Liver (tissue), 3 donors: ENCODE measurements around the gene PTPN14.

Experiments used
- CTCF ChIP-seq: fragments of 150-350 bp; IDR thresholded peaks from 2 replicates; pipeline ENCODE4 v1.5.1; 2017; ENCODE audit warnings: improper control_type of control experiment, low read depth, low read length; ENCODE audit not compliant: missing input control
- GABPA ChIP-seq, 2 donors: IDR thresholded peaks in 1 of 2; conservative IDR thresholded peaks in 1 of 2; 2 replicates each; pipeline ENCODE4 v1.6.1; 2016; ENCODE audit warnings: antibody characterized with exemption in 2 of 2, mild to moderate bottlenecking in 1 of 2, moderate library complexity in 1 of 2
- MAX ChIP-seq: IDR thresholded peaks from 2 replicates; pipeline ENCODE4 v1.6.1; 2016; ENCODE audit warnings: antibody characterized with exemption
- RAD21 ChIP-seq, 2 donors: IDR thresholded peaks; 2 replicates each; pipeline ENCODE4 v1.6.1; 2016; ENCODE audit warnings: antibody characterized with exemption in 2 of 2, mild to moderate bottlenecking in 2 of 2
- REST ChIP-seq: IDR thresholded peaks from 2 replicates; pipeline ENCODE4 v1.6.1; 2016; ENCODE audit warnings: antibody characterized with exemption, mild to moderate bottlenecking
- RXRA ChIP-seq, 2 donors: IDR thresholded peaks; 2 replicates each; pipeline ENCODE4 v1.6.1; 2017 to 2018; ENCODE audit warnings: antibody characterized with exemption in 2 of 2, mild to moderate bottlenecking in 1 of 2
- TAF1 ChIP-seq: conservative IDR thresholded peaks from 2 replicates; pipeline ENCODE4 v1.6.1; 2016; ENCODE audit warnings: antibody characterized with exemption, mild to moderate bottlenecking
- YY1 ChIP-seq: IDR thresholded peaks from 2 replicates; pipeline ENCODE4 v1.6.1; 2016; ENCODE audit warnings: antibody characterized with exemption, mild to moderate bottlenecking
- ZBTB33 ChIP-seq: IDR thresholded peaks from 2 replicates; pipeline ENCODE4 v1.6.1; 2016; ENCODE audit warnings: antibody characterized with exemption
- donor health status: healthy.
- donor health status: healthy.

- TF ChIP-seq CTCF (peak; percentile 66), MAX (no peak), TAF1 (no peak), RXRA (IDR thresholded peaks at IDR 0.05) (no peak), REST (no peak), ZBTB33 (no peak), GABPA (IDR thresholded peaks at IDR 0.05 in 1 of 2, conservative IDR thresholded peaks at IDR 0.05 in 1 of 2) (no peak), RAD21 (IDR thresholded peaks at IDR 0.05) (peak; percentile 67 to 79), YY1 (no peak)
Measured at GRCh38 chr1:214331827-214332423, 219.5 kb downstream of the PTPN14 start.
